SW480 (cell line): ENCODE data around the gene REG4.

ENCODE experiments used
- DNase-seq: peaks from one replicate; pipeline ENCODE4 v3.0.0-alpha.2; 2016; ENCODE audit warnings: low spot score

The REG4 gene

GRCh38 chr1:119779869-119780356, 31.3 kb downstream of the REG4 start:
- no peak for DNase-seq

- no peak for DNase-seq
Observed at GRCh38 chr1:119778886-119779560, 32.2 kb downstream of the REG4 start.

DNA sequence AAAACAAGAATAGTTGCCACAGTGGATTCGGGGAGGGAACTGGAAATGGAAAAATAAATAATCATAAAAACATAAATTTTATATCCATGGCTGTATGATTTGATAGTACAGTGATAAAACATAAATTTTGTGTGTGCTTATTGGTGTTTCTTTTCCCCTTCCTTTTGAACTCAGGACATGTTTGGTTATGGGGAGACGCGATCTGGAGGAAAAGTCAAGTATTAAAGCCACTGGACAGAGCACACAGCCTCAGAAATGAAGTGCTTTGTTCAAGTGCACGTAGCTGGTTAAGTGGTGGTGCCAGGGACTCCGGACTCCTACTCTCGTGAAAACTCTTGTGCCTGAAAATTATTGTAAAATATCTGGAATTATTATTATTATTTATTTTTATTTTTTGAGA, 32.9 kb downstream of the REG4 start:
- no peak for DNase-seq

DNA sequence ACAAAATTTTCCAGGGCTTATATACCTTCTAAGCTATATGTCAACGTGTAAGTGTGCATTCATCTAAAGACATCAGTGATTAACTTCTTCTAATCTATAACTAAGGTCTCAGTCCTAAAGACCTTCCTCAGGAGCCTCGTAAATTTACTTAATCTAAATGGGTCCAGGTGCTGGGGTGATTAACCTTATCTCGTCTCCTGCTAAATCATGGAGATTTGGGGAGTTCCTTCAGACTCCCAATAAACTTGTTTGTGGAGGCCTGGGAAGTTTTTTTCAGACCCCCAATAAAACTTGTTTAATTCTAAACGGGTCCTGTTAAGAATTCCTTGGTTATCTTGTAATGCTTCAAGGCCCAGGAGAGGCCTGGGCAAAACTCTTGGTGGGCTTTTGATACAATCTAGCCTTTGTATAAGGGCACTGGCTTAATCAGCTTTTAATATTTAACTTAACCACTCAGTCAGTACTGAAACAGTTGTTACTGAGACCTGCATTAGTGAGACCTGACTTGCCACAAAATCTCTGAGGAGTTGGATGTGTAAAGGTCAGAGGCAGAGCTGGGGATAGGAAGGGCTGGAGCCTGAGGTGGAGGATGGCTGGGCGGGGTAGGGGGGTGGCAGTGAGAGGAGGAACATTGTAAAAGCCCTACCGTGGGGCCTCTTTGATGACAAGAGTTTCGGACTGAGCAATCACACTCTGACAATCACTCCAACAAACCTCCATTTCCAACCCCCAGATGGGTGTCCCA, 36.3 kb downstream of the REG4 start:
- no peak for DNase-seq

DNA sequence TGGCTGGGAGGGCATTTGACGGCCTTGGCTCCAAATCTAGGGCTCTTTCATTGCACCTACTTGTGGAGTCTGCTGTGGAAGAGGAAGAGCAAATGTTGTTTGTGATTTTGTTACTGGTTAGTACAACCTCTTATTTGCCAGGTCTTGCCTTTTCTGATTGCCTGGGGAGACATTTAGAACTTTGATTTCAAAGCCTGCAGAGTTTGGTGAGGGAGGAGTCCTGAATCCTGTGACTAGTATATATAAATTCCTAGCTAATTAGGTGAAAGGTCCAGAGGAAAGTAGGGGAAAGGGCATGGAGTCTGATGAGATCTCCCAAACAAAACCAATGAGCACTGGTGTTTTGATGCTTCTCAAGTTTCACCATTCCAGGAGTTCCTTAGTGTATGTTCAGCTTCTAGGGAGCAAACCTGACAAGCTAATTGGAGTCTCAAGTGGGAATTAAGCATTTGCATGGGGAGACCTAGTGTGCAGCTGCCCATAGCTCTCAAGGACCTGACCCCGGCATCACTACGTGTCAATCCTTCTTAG, 37.5 kb downstream of the REG4 start:
- DNase-seq, result peak; percentile 21

GRCh38 chr1:119772298-119772697, 39.0 kb downstream of the REG4 start:
- no peak for DNase-seq

- DNase-seq, result no peak
Observed at GRCh38 chr1:119771770-119772169, 39.5 kb downstream of the REG4 start.

DNA sequence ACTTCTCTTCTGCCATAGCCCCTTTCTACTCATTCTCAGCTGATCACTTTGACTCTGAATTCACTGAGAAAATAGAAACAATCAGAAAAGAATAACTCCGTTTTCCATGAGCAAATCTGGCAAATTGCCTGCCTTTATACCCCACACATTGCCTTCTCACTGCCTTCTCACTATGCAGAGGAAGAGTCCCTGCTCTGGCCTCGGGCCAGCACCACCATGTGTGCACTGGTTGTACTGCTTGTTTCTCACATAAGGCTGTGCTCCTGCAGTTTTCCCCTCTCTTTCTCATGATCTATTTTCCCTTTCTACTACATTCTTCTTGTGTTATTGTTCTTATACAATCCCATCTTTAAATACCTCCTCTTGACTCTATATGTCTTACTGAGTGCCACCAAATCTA, 40.2 kb downstream of the REG4 start:
- no peak for DNase-seq

- DNase-seq, result no peak
Observed at GRCh38 chr1:119768778-119769177, 42.5 kb downstream of the REG4 start, which contains the start of gene HMGCS2. HMGCS2 (minus strand) TSS chr1:119768905; CDS start chr1:119768844, 61 bp downstream.

- DNase-seq, result peak; percentile 31
Observed at GRCh38 chr1:119767486-119767885, 43.8 kb downstream of the REG4 start.

GRCh38 chr1:119766374-119766794, 44.9 kb downstream of the REG4 start:
- DNase-seq, result no peak

DNA sequence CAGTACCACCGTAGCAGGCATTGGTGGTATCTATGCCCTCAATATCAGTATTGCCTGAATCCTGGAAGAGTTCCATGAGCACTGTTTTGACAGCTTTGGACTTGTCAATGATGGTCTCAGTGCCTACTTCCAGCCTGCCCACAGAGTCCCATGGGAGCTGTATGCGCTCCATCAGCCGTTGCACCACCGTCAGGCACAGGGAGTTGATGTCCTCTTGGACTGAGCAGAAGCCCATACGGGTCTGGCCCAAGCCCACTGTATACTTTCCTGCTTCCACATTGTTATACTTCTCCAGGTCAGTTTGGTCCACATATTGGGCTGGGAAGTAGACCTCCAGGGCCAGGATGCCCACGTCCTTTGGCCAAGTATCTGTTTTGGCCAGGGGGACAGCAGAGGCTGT, 47.0 kb downstream of the REG4 start:
- no peak for DNase-seq

GRCh38 chr1:119762953-119763352, 48.3 kb downstream of the REG4 start:
- no peak for DNase-seq

- no peak for DNase-seq
Observed at GRCh38 chr1:119762409-119762808, 48.9 kb downstream of the REG4 start.

- DNase-seq, result no peak
Observed at GRCh38 chr1:119758584-119758983, 52.7 kb downstream of the REG4 start.

- no peak for DNase-seq
Observed at GRCh38 chr1:119752592-119752991, 58.7 kb downstream of the REG4 start.

DNA sequence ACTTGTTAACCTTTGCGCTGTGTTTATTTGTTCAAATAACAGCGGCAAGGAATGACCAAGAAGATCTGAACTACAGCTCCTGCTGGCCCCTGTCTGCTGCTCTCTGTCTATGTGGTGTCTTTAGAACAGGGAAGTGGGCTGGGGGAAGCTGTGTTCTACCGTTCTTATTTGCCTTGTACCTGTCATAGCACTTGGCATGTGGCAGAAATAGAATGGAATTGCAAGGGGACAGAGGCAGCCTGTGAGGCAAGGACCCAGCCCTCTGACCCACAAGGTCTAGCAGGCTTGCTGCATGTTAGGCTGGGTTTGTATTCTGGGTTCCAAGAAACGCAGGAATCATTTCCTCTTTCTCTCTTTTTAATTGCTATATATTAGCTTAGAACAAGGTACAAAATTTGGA, 63.2 kb downstream of the REG4 start:
- DNase-seq, result no peak

DNA sequence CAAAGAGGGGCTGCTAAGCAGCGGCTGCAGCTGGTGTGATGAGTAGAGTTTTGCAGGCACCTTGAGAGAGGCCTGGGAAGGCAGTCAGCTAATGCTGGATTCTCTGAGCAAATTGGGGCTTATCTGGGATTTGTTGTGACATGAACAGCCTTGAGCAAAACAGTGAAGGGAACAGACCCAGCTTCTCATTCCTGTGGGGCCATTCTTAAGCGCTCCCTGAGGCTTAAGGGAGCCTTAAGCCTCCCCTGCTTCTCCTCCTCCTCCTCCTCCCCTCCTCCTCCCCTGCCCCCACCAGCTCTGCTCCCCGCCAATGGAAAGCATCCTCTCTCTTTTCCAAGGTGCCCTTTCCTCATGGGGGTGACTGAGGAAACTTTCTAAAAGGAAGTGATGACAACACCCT, 63.8 kb downstream of the REG4 start:
- no peak for DNase-seq

DNA sequence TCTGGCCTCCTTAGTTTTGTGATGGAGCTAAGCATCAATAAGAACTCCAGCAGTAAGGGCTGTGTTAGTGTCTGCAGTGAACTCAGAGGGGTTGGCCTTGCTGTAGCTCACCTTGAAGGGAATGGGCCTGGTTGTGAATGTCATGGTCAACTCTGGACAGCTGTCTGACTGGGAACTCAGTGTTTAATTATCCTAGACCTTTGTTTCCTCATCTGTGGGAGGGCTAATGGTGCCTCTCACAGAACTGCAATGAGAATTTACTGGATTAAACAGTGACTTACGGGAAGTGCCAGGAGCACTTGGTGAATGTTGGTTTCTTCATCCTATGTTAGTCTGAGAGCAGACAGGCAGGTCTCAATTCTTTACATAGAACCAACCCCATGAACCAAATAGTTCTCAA, 66.2 kb downstream of the REG4 start:
- DNase-seq, result no peak

- no peak for DNase-seq
Observed at GRCh38 chr1:119744598-119744942, 66.7 kb downstream of the REG4 start.
